Liver (tissue), 9 donors: ENCODE data around the gene RHOXF2. TPM values are rescaled to one million over a fixed set of nuclear protein-coding genes. Genes with fewer than 3 reads are reported as not detected.

Source experiments
- DNase-seq: peaks from one replicate; pipeline ENCODE4 v3.0.0-alpha.2; 2017; ENCODE audit warnings: low spot score
- H3K27ac ChIP-seq, 2 donors: one replicate each; pipeline ENCODE4 v1.7.0; 2013; ENCODE audit warnings: inconsistent platforms in 2 of 2, low read length in 2 of 2, control low read depth in 1 of 2, low read depth in 1 of 2, mild to moderate bottlenecking in 1 of 2
- H3K27me3 ChIP-seq, 4 donors: one replicate each; pipeline versions ENCODE4 v1.6.1 to v1.7.0; 2013; ENCODE audit warnings: low read length in 3 of 4, inconsistent platforms in 1 of 4, mild to moderate bottlenecking in 1 of 4, moderate library complexity in 1 of 4; ENCODE audit not compliant: control insufficient read depth in 4 of 4, insufficient read depth in 4 of 4
- H3K36me3 ChIP-seq, 4 donors: one replicate each; pipeline versions ENCODE4 v1.6.1 to v1.7.0; 2013; ENCODE audit warnings: low read length in 3 of 4, mild to moderate bottlenecking in 3 of 4, low read depth in 1 of 4, moderate library complexity in 1 of 4; ENCODE audit not compliant: control insufficient read depth in 4 of 4, insufficient read depth in 3 of 4
- H3K4me1 ChIP-seq, 4 donors: one replicate each; pipeline versions ENCODE4 v1.6.1 to v1.7.0; 2013; ENCODE audit warnings: low read length in 3 of 4, mild to moderate bottlenecking in 3 of 4, moderate library complexity in 1 of 4; ENCODE audit not compliant: control insufficient read depth in 4 of 4, insufficient read depth in 4 of 4
- H3K4me3 ChIP-seq, 3 donors: one replicate each; pipeline versions ENCODE4 v1.6.1 to v1.7.0; 2013; ENCODE audit warnings: low read length in 3 of 3, control low read depth in 1 of 3, low read depth in 1 of 3, mild to moderate bottlenecking in 1 of 3
- H3K9ac ChIP-seq, 2 donors: one replicate each; pipeline ENCODE4 v1.7.0; 2013; ENCODE audit warnings: low read length in 2 of 2, mild to moderate bottlenecking in 2 of 2, moderate library complexity in 2 of 2, control low read depth in 1 of 2, low read depth in 1 of 2
- H3K9me3 ChIP-seq, 4 donors: one replicate each; pipeline versions ENCODE4 v1.6.1 to v1.7.0; 2013; ENCODE audit warnings: low read length in 3 of 4; ENCODE audit not compliant: control insufficient read depth in 4 of 4
- EGR1 ChIP-seq, 2 donors: IDR thresholded peaks; 2 replicates each; pipeline ENCODE4 v1.6.1; 2016 to 2018; ENCODE audit warnings: antibody characterized with exemption in 2 of 2, low read depth in 2 of 2
- FOXA1 ChIP-seq: IDR thresholded peaks from 2 replicates; pipeline ENCODE4 v1.6.1; 2016; ENCODE audit warnings: antibody characterized with exemption
- FOXA2 ChIP-seq: IDR thresholded peaks from 2 replicates; pipeline ENCODE4 v1.6.1; 2016; ENCODE audit warnings: antibody characterized with exemption
- GABPA ChIP-seq, 2 donors: IDR thresholded peaks in 1 of 2; conservative IDR thresholded peaks in 1 of 2; 2 replicates each; pipeline ENCODE4 v1.6.1; 2016; ENCODE audit warnings: antibody characterized with exemption in 2 of 2, mild to moderate bottlenecking in 1 of 2, moderate library complexity in 1 of 2
- HNF4A ChIP-seq, 2 donors: conservative IDR thresholded peaks; 2 replicates each; pipeline ENCODE4 v1.6.1; 2016; ENCODE audit warnings: antibody characterized with exemption in 2 of 2, mild to moderate bottlenecking in 2 of 2
- HNF4G ChIP-seq: IDR thresholded peaks from 2 replicates; pipeline ENCODE4 v1.6.1; 2016; ENCODE audit warnings: antibody characterized with exemption
- JUND ChIP-seq, 2 donors: IDR thresholded peaks; 2 replicates each; pipeline ENCODE4 v1.6.1; 2016; ENCODE audit warnings: antibody characterized with exemption in 2 of 2
- NR2F2 ChIP-seq: IDR thresholded peaks from 2 replicates; pipeline ENCODE4 v1.6.1; 2016; ENCODE audit warnings: antibody characterized with exemption
- RAD21 ChIP-seq, 2 donors: IDR thresholded peaks; 2 replicates each; pipeline ENCODE4 v1.6.1; 2016; ENCODE audit warnings: antibody characterized with exemption in 2 of 2, mild to moderate bottlenecking in 2 of 2
- RXRA ChIP-seq, 2 donors: IDR thresholded peaks; 2 replicates each; pipeline ENCODE4 v1.6.1; 2017 to 2018; ENCODE audit warnings: antibody characterized with exemption in 2 of 2, mild to moderate bottlenecking in 1 of 2
- SP1 ChIP-seq: IDR thresholded peaks from 2 replicates; pipeline ENCODE4 v1.6.1; 2018; ENCODE audit warnings: antibody characterized with exemption, mild to moderate bottlenecking
- TAF1 ChIP-seq: conservative IDR thresholded peaks from 2 replicates; pipeline ENCODE4 v1.6.1; 2016; ENCODE audit warnings: antibody characterized with exemption, mild to moderate bottlenecking
- YY1 ChIP-seq: IDR thresholded peaks from 2 replicates; pipeline ENCODE4 v1.6.1; 2016; ENCODE audit warnings: antibody characterized with exemption, mild to moderate bottlenecking
- WGBS: extraction: QIAGEN DNeasy Blood & Tissue Kit; methylation state at CpG from one replicate; pipeline ENCODE4 v1.1.7; 2013; 5-methylcytosine and 5-hydroxymethylcytosine counted together
- polyA plus RNA-seq, 2 donors: library from polyadenylated mRNA; stranded (reverse) in 1 of 2; unstranded in 1 of 2; fragments of 200-250 nt in 1 of 2; fragments of >200 nt in 1 of 2; fragmentation: Nextera tagmentation in 1 of 2; extraction: Ambion mirVana in 1 of 2; gene quantifications; one replicate each; pipeline versions ENCODE4 v1.2.1 to v1.2.3, GENCODE V29; 2013 to 2015
- total RNA-seq, 2 donors: library from RNA; depleted of rRNA; stranded (reverse); fragments of >200 nt; gene quantifications; one replicate each; pipeline ENCODE4 v1.2.3, GENCODE V29; 2014
- TF ChIP-seq, protein P1 (sequence below): fragments of 150-350 bp; IDR thresholded peaks from 2 replicates; pipeline ENCODE4 v1.5.1; 2017; ENCODE audit warnings: improper control_type of control experiment, low read depth, low read length; ENCODE audit not compliant: missing input control
- TF ChIP-seq, protein P2 (sequence below): IDR thresholded peaks from 2 replicates; pipeline ENCODE4 v1.6.1; 2016; ENCODE audit warnings: antibody characterized with exemption, mild to moderate bottlenecking
- TF ChIP-seq, protein P3 (sequence below): IDR thresholded peaks from 2 replicates; pipeline ENCODE4 v1.6.1; 2016; ENCODE audit warnings: antibody characterized with exemption
- TF ChIP-seq, protein P4 (sequence below): IDR thresholded peaks from 2 replicates; pipeline ENCODE4 v1.6.1; 2016; ENCODE audit warnings: antibody characterized with exemption
- TF ChIP-seq, protein P5 (sequence below): IDR thresholded peaks from 2 replicates; pipeline ENCODE4 v1.6.1; 2016; ENCODE audit warnings: antibody characterized with exemption
- donor health status: healthy.
- donor health status: healthy.
- donor health status: healthy.
- donor health status: healthy.
- donor health status: healthy.

RHOXF2 gene
- total and polyA plus RNA-seq, 4 donors: not detected

GRCh38 chrX:120115438-120115963 is 42.9 kb upstream of the RHOXF2 start, which contains the start of gene RHOXF1:
Gene RHOXF1, minus strand, starts transcription at chrX:120115913. Its CDS starts 51 bp downstream, at chrX:120115862.
- Histone ChIP-seq H3K4me1 (no peaks in the 10 kb centered on the region), H3K9me3 (no peaks in the 10 kb centered on the region), H3K27ac (no peak within 1 kb of the TSS), H3K4me3 (no peak within 1 kb of the TSS), H3K36me3 (no peaks in the 10 kb centered on the region), H3K9ac (no peak within 1 kb of the TSS), H3K27me3 (no peaks in the 10 kb centered on the region)
- DNase-seq: no peak
- WGBS: 97% methylated on average over 35 of the region's 35 CpGs
- TF ChIP-seq, protein P1, sequence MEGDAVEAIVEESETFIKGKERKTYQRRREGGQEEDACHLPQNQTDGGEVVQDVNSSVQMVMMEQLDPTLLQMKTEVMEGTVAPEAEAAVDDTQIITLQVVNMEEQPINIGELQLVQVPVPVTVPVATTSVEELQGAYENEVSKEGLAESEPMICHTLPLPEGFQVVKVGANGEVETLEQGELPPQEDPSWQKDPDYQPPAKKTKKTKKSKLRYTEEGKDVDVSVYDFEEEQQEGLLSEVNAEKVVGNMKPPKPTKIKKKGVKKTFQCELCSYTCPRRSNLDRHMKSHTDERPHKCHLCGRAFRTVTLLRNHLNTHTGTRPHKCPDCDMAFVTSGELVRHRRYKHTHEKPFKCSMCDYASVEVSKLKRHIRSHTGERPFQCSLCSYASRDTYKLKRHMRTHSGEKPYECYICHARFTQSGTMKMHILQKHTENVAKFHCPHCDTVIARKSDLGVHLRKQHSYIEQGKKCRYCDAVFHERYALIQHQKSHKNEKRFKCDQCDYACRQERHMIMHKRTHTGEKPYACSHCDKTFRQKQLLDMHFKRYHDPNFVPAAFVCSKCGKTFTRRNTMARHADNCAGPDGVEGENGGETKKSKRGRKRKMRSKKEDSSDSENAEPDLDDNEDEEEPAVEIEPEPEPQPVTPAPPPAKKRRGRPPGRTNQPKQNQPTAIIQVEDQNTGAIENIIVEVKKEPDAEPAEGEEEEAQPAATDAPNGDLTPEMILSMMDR: no peak
- TF ChIP-seq, protein P2, sequence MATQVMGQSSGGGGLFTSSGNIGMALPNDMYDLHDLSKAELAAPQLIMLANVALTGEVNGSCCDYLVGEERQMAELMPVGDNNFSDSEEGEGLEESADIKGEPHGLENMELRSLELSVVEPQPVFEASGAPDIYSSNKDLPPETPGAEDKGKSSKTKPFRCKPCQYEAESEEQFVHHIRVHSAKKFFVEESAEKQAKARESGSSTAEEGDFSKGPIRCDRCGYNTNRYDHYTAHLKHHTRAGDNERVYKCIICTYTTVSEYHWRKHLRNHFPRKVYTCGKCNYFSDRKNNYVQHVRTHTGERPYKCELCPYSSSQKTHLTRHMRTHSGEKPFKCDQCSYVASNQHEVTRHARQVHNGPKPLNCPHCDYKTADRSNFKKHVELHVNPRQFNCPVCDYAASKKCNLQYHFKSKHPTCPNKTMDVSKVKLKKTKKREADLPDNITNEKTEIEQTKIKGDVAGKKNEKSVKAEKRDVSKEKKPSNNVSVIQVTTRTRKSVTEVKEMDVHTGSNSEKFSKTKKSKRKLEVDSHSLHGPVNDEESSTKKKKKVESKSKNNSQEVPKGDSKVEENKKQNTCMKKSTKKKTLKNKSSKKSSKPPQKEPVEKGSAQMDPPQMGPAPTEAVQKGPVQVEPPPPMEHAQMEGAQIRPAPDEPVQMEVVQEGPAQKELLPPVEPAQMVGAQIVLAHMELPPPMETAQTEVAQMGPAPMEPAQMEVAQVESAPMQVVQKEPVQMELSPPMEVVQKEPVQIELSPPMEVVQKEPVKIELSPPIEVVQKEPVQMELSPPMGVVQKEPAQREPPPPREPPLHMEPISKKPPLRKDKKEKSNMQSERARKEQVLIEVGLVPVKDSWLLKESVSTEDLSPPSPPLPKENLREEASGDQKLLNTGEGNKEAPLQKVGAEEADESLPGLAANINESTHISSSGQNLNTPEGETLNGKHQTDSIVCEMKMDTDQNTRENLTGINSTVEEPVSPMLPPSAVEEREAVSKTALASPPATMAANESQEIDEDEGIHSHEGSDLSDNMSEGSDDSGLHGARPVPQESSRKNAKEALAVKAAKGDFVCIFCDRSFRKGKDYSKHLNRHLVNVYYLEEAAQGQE: no peak
- no peak for TF ChIP-seq HNF4G

DNA sequence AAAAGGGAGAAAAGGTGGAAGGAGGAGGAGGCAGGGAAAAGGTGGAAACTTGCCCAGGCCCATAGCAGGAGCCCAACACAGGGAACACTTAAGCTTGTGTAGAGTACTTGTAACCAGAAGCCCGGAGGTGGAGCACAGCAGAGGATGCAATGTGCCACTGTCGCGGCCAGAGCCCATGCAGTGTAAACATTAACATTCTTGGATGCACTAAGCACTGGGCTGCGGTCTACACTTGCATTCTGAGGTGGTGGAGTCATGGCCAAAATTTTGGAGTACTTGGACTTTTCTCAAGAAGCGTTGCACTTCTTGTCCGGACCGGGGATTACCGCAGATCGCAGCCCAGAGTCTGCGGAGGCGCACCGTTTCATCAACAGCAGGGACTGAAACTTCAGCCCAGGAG is 38.2 kb upstream of the RHOXF2 start:
- no peaks in the 10 kb centered on the region for H3K9me3 ChIP-seq
- no peak for TF ChIP-seq RAD21 (IDR thresholded peaks at IDR 0.05)
- no peak for TF ChIP-seq NR2F2
- TF ChIP-seq FOXA1: no peak
- no peak for TF ChIP-seq JUND (IDR thresholded peaks at IDR 0.05)
- TF ChIP-seq EGR1 (IDR thresholded peaks at IDR 0.05; ENCODE audit: low read depth in 2 of 2): no peak
- TF ChIP-seq FOXA2: no peak
- TF ChIP-seq, protein P2: no peak
- TF ChIP-seq HNF4G: no peak
- TF ChIP-seq RXRA (IDR thresholded peaks at IDR 0.05): no peak
- TF ChIP-seq, protein P1: no peak
- TF ChIP-seq, protein P3, sequence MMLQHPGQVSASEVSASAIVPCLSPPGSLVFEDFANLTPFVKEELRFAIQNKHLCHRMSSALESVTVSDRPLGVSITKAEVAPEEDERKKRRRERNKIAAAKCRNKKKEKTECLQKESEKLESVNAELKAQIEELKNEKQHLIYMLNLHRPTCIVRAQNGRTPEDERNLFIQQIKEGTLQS: no peak
- TF ChIP-seq GABPA (IDR thresholded peaks at IDR 0.05 in 1 of 2, conservative IDR thresholded peaks at IDR 0.05 in 1 of 2): no peak
- no peak for TF ChIP-seq HNF4A (conservative IDR thresholded peaks at IDR 0.05)
- TF ChIP-seq, protein P4, sequence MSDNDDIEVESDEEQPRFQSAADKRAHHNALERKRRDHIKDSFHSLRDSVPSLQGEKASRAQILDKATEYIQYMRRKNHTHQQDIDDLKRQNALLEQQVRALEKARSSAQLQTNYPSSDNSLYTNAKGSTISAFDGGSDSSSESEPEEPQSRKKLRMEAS: no peak
- TF ChIP-seq TAF1: no peak
- TF ChIP-seq, protein P5, sequence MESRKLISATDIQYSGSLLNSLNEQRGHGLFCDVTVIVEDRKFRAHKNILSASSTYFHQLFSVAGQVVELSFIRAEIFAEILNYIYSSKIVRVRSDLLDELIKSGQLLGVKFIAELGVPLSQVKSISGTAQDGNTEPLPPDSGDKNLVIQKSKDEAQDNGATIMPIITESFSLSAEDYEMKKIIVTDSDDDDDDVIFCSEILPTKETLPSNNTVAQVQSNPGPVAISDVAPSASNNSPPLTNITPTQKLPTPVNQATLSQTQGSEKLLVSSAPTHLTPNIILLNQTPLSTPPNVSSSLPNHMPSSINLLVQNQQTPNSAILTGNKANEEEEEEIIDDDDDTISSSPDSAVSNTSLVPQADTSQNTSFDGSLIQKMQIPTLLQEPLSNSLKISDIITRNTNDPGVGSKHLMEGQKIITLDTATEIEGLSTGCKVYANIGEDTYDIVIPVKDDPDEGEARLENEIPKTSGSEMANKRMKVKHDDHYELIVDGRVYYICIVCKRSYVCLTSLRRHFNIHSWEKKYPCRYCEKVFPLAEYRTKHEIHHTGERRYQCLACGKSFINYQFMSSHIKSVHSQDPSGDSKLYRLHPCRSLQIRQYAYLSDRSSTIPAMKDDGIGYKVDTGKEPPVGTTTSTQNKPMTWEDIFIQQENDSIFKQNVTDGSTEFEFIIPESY: no peak
- TF ChIP-seq YY1: no peak
- TF ChIP-seq SP1: no peak
- no peak overlapping the region for H3K9ac ChIP-seq
- DNase-seq: no peak
- no peaks in the 10 kb centered on the region for H3K4me1 ChIP-seq
- WGBS: 87% methylated on average over 12 of the region's 12 CpGs
- no peak overlapping the region for H3K4me3 ChIP-seq
- no peaks in the 10 kb centered on the region for H3K36me3 ChIP-seq
- no peak overlapping the region for H3K27ac ChIP-seq
- no peaks in the 10 kb centered on the region for H3K27me3 ChIP-seq
